ENCODE data around the gene NR0B1.

The NR0B1 gene

GRCh38 chrX:30270639-30271038 lies 38.6 kb downstream of the NR0B1 start:
- no peak for DNase-seq (ENCODE audit: low read depth)

DNA sequence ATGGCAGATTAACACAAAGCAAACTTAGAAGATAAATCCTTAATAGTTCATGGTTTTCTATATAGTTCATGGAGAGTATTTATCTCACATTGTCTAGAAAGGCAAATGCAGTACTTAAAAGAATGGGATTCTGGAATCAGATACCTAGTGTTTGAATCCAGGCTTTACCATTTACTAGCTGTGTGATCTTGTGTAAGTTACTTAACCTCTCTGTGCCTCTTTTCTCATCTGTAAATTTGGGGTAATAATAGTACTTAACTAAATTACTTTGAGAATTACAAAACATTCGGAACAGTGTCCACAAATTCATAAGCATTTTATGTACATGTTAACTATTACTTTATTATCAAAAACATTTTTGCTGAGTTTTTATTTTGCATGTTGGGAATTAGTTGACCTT lies 46.4 kb downstream of the NR0B1 start:
- DNase-seq (ENCODE audit: low read depth), result no peak

DNA sequence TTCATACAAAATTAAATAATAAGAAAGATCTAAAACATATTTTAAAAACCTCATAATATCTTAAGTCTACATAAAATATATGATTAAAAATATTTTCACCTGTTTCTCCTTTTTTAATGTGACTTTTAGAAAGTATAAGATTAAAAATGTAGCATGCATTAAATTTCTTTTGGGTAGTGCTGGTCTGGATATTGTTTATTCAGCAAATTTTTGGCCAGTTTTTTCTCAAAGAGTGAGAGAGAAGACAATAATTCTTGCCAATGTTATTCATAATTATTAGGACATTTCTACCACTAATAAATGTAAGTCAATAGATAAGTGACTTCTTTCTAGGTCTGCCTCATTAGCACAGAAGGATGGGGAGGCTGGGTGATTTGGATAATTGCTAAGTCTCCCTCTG lies 48.2 kb downstream of the NR0B1 start:
- DNase-seq (ENCODE audit: low read depth), result no peak

- no peak for DNase-seq (ENCODE audit: low read depth)
These were observed 49.3 kb downstream of the NR0B1 start for GRCh38 chrX:30259927-30260326.

Data from fibroblast of gingiva (primary cell).